T-cell (primary cell): ENCODE results near the gene NDUFB5. TPM values are rescaled to one million over a fixed set of nuclear protein-coding genes. Genes with fewer than 3 reads are reported as not detected.

Source experiments
- ATAC-seq, 4 experiments: fragments of 200-7000 bp in 3 of 4; fragments of 150-1000 bp in 1 of 4; cut with Tn5 transposase; replicated peaks in 1 of 4; 1 replicate in 3 of 4; 2 replicates in 1 of 4; pipeline ENCODE4 v1.10.0; 2021; ENCODE audit warnings: moderate library complexity in 3 of 4, mild to moderate bottlenecking in 2 of 4, moderate number of reproducible peaks in 1 of 4
- CTCF ChIA-PET, 2 donors: fragments of 300-600 bp; sonication (Branson Sonifier 250); formaldehyde crosslinking; loops; one replicate each; lab custom pipeline; 2022; ENCODE audit warnings: antibody characterized with exemption in 2 of 2; lab: Charles Lee
- POLR2A ChIA-PET, 2 donors: fragments of 300-600 bp; sonication (Branson Sonifier 250); formaldehyde crosslinking; loops; one replicate each; lab custom pipeline; 2022; ENCODE audit warnings: antibody characterized with exemption in 2 of 2; lab: Charles Lee
- DNase-seq, 35 experiments: peaks; one replicate each; pipeline versions ENCODE4 v3.0.0 to v3.0.0-alpha.2; 2013 to 2023
- H3K27ac ChIP-seq: one replicate; pipeline ENCODE4 v1.5.1; 2013; ENCODE audit warnings: low read length
- H3K27me3 ChIP-seq, 2 experiments: replicated peaks in 1 of 2; 1 replicate in 1 of 2; 2 replicates in 1 of 2; pipeline versions ENCODE4 v1.6.1 to v1.7.0; 2013; ENCODE audit warnings: low read length in 1 of 2, mixed read lengths in 1 of 2; ENCODE audit not compliant: control insufficient read depth in 2 of 2, insufficient read depth in 2 of 2; ENCODE audit errors: extremely low read depth in 1 of 2
- H3K36me3 ChIP-seq, 2 donors: 1 replicate in 1 of 2; 2 replicates in 1 of 2; pipeline versions ENCODE4 v1.6.1 to v1.7.0; 2013; ENCODE audit warnings: low read length in 1 of 2; ENCODE audit not compliant: control insufficient read depth in 2 of 2, insufficient read depth in 1 of 2; ENCODE audit errors: extremely low read depth in 1 of 2
- H3K4me1 ChIP-seq, 2 experiments: 1 replicate in 1 of 2; 2 replicates in 1 of 2; pipeline versions ENCODE4 v1.6.1 to v1.7.0; 2013; ENCODE audit warnings: low read length in 2 of 2, mixed read lengths in 1 of 2; ENCODE audit not compliant: insufficient read depth in 2 of 2, control insufficient read depth in 1 of 2; ENCODE audit errors: extremely low read depth in 1 of 2
- H3K4me3 ChIP-seq, 2 donors: 1 replicate in 1 of 2; 2 replicates in 1 of 2; pipeline versions ENCODE4 v1.5.1 to v1.7.0; 2013; ENCODE audit warnings: mild to moderate bottlenecking in 2 of 2, low read length in 1 of 2, moderate library complexity in 1 of 2; ENCODE audit not compliant: control insufficient read depth in 1 of 2; ENCODE audit errors: extremely low read depth in 1 of 2
- H3K9me3 ChIP-seq: 2 replicates; pipeline ENCODE4 v1.7.0; 2013
- H3K27ac Mint-ChIP-seq, 2 donors: one replicate each; pipeline ENCODE4 v1.8.0; 2020 to 2021; ENCODE audit warnings: mild to moderate bottlenecking in 2 of 2, mixed read lengths in 2 of 2
- H3K27me3 Mint-ChIP-seq, 2 donors: one replicate each; pipeline ENCODE4 v1.8.0; 2021 to 2022; ENCODE audit warnings: mixed read lengths in 2 of 2
- H3K36me3 Mint-ChIP-seq: one replicate; pipeline ENCODE4 v1.8.0; 2021; ENCODE audit warnings: mixed read lengths
- H3K4me1 Mint-ChIP-seq, 3 donors: one replicate each; pipeline ENCODE4 v1.8.0; 2020 to 2022; ENCODE audit warnings: mixed read lengths in 3 of 3, mild to moderate bottlenecking in 1 of 3
- H3K4me3 Mint-ChIP-seq, 3 donors: one replicate each; pipeline ENCODE4 v1.8.0; 2020 to 2022; ENCODE audit warnings: mild to moderate bottlenecking in 3 of 3, mixed read lengths in 3 of 3, moderate library complexity in 3 of 3
- H3K9me3 Mint-ChIP-seq, 3 donors: one replicate each; pipeline ENCODE4 v1.8.0; 2020 to 2022; ENCODE audit warnings: mixed read lengths in 3 of 3
- WGBS: methylation state at CpG from one replicate; pipeline ENCODE4 v1.1.5; 2013; ENCODE audit warnings: missing lambda C conversion rate; ENCODE audit not compliant: insufficient coverage; 5-methylcytosine and 5-hydroxymethylcytosine counted together
- total RNA-seq, 35 experiments: library from RNA in 6 of 35; stranded (reverse) in 6 of 35; fragments of 120-200 nt in 1 of 35; gene quantifications; one replicate each; pipeline versions ENCODE4 v1.2.1 to v1.2.4 and lab custom pipeline; 2013 to 2026

NDUFB5 gene
- total RNA-seq, 5 donors from 2014 or later (not counting 1 experiment from before 2014, with no cell fraction given), result 25.6 to 56.1 (median 49.7) TPM

- no peaks in the 10 kb centered on the region for H3K9me3 Mint-ChIP-seq
- no peaks in the 10 kb centered on the region for H3K27me3 ChIP-seq
- no peak overlapping the region for H3K4me3 ChIP-seq
- ChIA-PET CTCF (interaction anchor here (0.6 to 0.7 kb wide), 3 partner anchors 34 to 70 kb away, joined by 3 to 6 read pairs (median 6); no protein-coding TSS in a partner anchor), POLR2A (no interaction called here)
- DNase-seq (no peak), ATAC-seq (no peak)
- WGBS, result 100% methylated on average over 1 of the region's 4 CpGs
- no peaks in the 10 kb centered on the region for H3K27me3 Mint-ChIP-seq
- H3K4me3 Mint-ChIP-seq, result no peak overlapping the region
- peaks cover 5 to 9% (median 6%) of the 10 kb centered on the region in 3 donors for H3K4me1 Mint-ChIP-seq
- H3K27ac Mint-ChIP-seq, result no peak overlapping the region
- H3K36me3 ChIP-seq, result peaks cover 0 to 27% of the 10 kb centered on the region in 2 donors
- H3K9me3 ChIP-seq, result no peaks in the 10 kb centered on the region
- H3K36me3 Mint-ChIP-seq, result peaks cover 37% of the 10 kb centered on the region
- H3K4me1 ChIP-seq, result no peaks in the 10 kb centered on the region
- H3K27ac ChIP-seq, result no peak overlapping the region
Observed at GRCh38 chr3:179615458-179616173, 11.0 kb downstream of the NDUFB5 start.

- Histone ChIP-seq H3K4me1 (no peaks in the 10 kb centered on the region), H3K27ac (no peak overlapping the region), H3K36me3 (peaks cover 9 to 51% of the 10 kb centered on the region in 2 donors), H3K4me3 (no peak overlapping the region), H3K27me3 (no peaks in the 10 kb centered on the region), H3K9me3 (no peaks in the 10 kb centered on the region)
- DNase-seq (no peak), ATAC-seq (no peak)
- H3K9me3 Mint-ChIP-seq, result no peaks in the 10 kb centered on the region
- ChIA-PET CTCF (interaction anchor here in 1 of 2 donors (0.6 kb wide), 1 partner anchor 252 kb away, joined by 5 read pairs; no protein-coding TSS in a partner anchor), POLR2A (interaction anchor here in 1 of 2 donors (0.7 kb wide), 1 partner anchor 56 kb away, joined by 3 read pairs; no protein-coding TSS in a partner anchor)
- no peak overlapping the region for H3K27ac Mint-ChIP-seq
- no peaks in the 10 kb centered on the region for H3K4me1 Mint-ChIP-seq
- WGBS, result 82% methylated on average over 2 of the region's 2 CpGs
- H3K36me3 Mint-ChIP-seq, result peaks cover 59% of the 10 kb centered on the region
- no peaks in the 10 kb centered on the region for H3K27me3 Mint-ChIP-seq
- H3K4me3 Mint-ChIP-seq, result no peak overlapping the region
Observed at GRCh38 chr3:179622023-179622422, 17.4 kb downstream of the NDUFB5 start.

- H3K27ac Mint-ChIP-seq, result no peak overlapping the region
- Histone ChIP-seq H3K4me1 (no peaks in the 10 kb centered on the region), H3K4me3 (no peak overlapping the region), H3K36me3 (peaks cover 9 to 31% of the 10 kb centered on the region in 2 donors), H3K9me3 (no peaks in the 10 kb centered on the region), H3K27me3 (no peaks in the 10 kb centered on the region), H3K27ac (no peak overlapping the region)
- DNase-seq (no peak), ATAC-seq (no peak)
- no peaks in the 10 kb centered on the region for H3K4me1 Mint-ChIP-seq
- no peaks in the 10 kb centered on the region for H3K27me3 Mint-ChIP-seq
- CTCF ChIA-PET, result no interaction called here
- POLR2A ChIA-PET, result interaction anchor here in 1 of 2 donors (0.6 kb wide), 1 partner anchor 12 kb away, joined by 3 read pairs; no protein-coding TSS in a partner anchor
- 100% methylated on average over 1 of the region's 3 CpGs for WGBS
- H3K36me3 Mint-ChIP-seq, result peaks cover 52% of the 10 kb centered on the region
- H3K9me3 Mint-ChIP-seq, result no peaks in the 10 kb centered on the region
- H3K4me3 Mint-ChIP-seq, result no peak overlapping the region
Observed at GRCh38 chr3:179624451-179624850, 19.9 kb downstream of the NDUFB5 start.

DNA sequence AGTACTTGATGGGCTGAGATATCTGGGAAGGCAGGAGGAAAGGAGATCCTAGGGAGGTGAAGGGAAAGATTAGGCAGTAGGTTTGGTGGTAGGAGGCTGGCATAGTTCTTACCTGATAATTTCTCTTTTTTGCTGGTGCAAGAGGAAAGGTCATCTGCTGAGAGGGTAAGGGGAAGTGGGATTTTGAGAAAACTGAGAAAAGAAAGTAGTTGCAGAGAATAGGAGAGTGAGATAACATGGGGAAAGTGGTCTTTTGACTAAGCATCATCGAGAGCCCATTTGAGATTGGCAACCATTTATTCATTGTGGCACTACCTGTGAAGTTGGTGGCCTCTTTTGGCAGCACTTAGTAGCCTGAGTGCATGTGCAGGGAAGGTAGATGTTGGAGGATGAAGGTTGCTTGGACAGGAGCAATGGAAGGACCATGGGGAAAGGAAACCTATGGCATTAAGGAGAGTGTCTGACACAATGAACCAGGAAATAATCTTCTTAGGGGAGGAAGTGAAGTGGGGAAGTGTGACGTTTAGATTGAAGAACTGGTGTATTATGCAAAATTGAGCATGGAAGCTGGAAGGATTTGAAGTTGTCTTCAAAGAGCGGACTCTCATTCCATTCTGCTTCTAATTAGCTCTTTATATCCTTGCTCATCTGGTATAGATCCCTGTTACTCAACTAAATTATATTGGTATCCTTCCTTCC lies 26.3 kb downstream of the NDUFB5 start:
- Histone ChIP-seq H3K27ac (no peak overlapping the region), H3K36me3 (no peaks in the 10 kb centered on the region), H3K9me3 (no peaks in the 10 kb centered on the region), H3K4me1 (no peaks in the 10 kb centered on the region), H3K4me3 (no peak overlapping the region), H3K27me3 (no peaks in the 10 kb centered on the region)
- WGBS, result 83% methylated on average over 1 of the region's 3 CpGs
- Mint-ChIP-seq H3K4me1 (no peaks in the 10 kb centered on the region), H3K9me3 (no peaks in the 10 kb centered on the region), H3K27ac (no peak overlapping the region), H3K4me3 (no peak overlapping the region), H3K27me3 (no peaks in the 10 kb centered on the region), H3K36me3 (peaks cover 8% of the 10 kb centered on the region)
- ATAC-seq (no peak), DNase-seq (no peak)
- ChIA-PET CTCF (interaction anchor here in 1 of 2 donors (0.7 kb wide), 1 partner anchor 282 kb away, joined by 4 read pairs; no protein-coding TSS in a partner anchor), POLR2A (interaction anchor here in 1 of 2 donors (0.7 kb wide), 1 partner anchor 35 kb away, joined by 3 read pairs; no protein-coding TSS in a partner anchor)

GRCh38 chr3:179640469-179640868 lies 35.9 kb downstream of the NDUFB5 start:
- H3K36me3 Mint-ChIP-seq, result peaks cover 3% of the 10 kb centered on the region
- H3K9me3 Mint-ChIP-seq, result no peaks in the 10 kb centered on the region
- WGBS, result no CpG with 5 or more reads among the region's 1 CpG
- no peaks in the 10 kb centered on the region for H3K4me1 Mint-ChIP-seq
- no peak for DNase-seq
- Histone ChIP-seq H3K9me3 (no peaks in the 10 kb centered on the region), H3K27me3 (peaks cover 0 to 7% of the 10 kb centered on the region in 2 experiments), H3K4me1 (no peaks in the 10 kb centered on the region), H3K27ac (no peak overlapping the region), H3K36me3 (no peaks in the 10 kb centered on the region), H3K4me3 (no peak overlapping the region)
- H3K27ac Mint-ChIP-seq, result no peak overlapping the region
- POLR2A ChIA-PET, result no interaction called here
- ATAC-seq, result no peak
- H3K4me3 Mint-ChIP-seq, result no peak overlapping the region
- H3K27me3 Mint-ChIP-seq, result no peaks in the 10 kb centered on the region
- CTCF ChIA-PET, result no interaction called here

DNA sequence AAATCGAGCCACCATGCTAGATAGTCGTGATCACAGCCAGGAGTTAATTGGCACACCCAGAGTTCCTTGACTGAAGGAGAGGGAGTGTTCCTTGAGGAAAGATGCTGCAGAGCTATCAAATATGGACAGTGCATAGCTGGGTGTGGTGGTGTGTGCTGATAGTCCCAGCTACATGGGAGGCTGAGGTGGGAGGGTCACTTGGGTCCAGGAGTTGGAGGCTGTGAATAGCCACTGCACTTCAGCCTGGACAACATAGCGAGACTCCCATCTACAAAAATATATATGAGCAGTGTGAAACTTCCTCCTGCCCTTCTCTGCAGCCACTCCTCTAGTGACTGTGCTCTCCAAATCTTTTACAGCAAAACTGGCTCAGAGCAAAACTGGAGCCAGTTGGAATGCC lies 38.3 kb downstream of the NDUFB5 start:
- Mint-ChIP-seq H3K9me3 (no peaks in the 10 kb centered on the region), H3K4me3 (no peak overlapping the region), H3K27ac (no peak overlapping the region), H3K4me1 (no peaks in the 10 kb centered on the region), H3K36me3 (peaks cover 3% of the 10 kb centered on the region), H3K27me3 (no peaks in the 10 kb centered on the region)
- Histone ChIP-seq H3K27me3 (peaks cover 0 to 7% of the 10 kb centered on the region in 2 experiments), H3K36me3 (no peaks in the 10 kb centered on the region), H3K4me3 (no peak overlapping the region), H3K27ac (no peak overlapping the region), H3K4me1 (no peaks in the 10 kb centered on the region), H3K9me3 (no peaks in the 10 kb centered on the region)
- ChIA-PET POLR2A (no interaction called here), CTCF (interaction anchor here in 1 of 2 donors (0.6 kb wide), 1 partner anchor 78 kb away, joined by 4 read pairs; no protein-coding TSS in a partner anchor)
- 86% methylated on average over 2 of the region's 3 CpGs for WGBS
- ATAC-seq, result no peak
- DNase-seq, result no peak
